Dedifferentiated amniotic fluid mesenchymal stem cell (primary cell): ENCODE data around the gene MTTP.

Experiments
- DNase-seq: peaks from one replicate; pipeline ENCODE4 v3.0.0-alpha.2; 2016; ENCODE audit errors: extremely low spot score

MTTP gene

DNA sequence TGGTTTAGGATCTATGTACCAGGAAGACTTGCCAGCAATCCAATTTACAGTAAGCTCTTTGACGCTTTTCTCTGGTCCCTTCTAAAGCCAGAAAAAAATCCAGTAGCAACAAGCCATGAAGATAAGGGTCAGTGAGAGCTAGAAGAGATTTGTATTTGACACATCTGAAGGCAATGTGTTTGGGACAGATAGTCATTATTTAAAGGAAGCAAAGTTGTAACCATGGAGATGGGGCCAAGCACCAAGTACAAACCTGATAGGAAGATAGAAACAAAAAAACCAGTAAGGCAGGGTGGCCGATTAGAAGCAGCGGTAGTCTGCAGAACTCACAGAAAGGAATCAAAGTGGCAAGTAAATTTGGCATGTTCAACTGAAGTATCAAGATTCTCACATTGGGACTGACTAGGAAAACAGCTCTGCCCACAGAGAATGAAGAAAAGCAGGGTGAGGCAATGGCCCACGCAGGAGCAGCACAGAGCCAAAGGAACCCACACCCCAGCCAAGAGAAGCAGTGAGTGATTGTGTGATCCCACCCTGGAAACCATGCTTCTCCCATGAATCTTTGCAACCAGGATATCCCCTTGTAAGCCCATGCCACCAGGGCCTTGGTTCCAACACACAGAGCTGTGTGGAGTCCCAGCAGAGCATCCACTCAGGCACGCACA is 95.9 kb downstream of the MTTP start:
- DNase-seq: no peak
